NCI-H1105 treated with DMSO at 0.1 percent for 48 hours (cell line): ENCODE data around the gene RNF225.
A peak's percentile ranks its signal among the peaks of the same experiment; 100 is the strongest.
"Not testable (repeated sequence)": the region's sequence is repeated elsewhere in the genome, so short reads cannot be mapped to it uniquely, and the experiment has no call there.

Experiments
- DNase-seq: peaks from one replicate; lab custom pipeline; 2025; lab: John Stamatoyannopoulos, UW

RNF225 gene

DNA sequence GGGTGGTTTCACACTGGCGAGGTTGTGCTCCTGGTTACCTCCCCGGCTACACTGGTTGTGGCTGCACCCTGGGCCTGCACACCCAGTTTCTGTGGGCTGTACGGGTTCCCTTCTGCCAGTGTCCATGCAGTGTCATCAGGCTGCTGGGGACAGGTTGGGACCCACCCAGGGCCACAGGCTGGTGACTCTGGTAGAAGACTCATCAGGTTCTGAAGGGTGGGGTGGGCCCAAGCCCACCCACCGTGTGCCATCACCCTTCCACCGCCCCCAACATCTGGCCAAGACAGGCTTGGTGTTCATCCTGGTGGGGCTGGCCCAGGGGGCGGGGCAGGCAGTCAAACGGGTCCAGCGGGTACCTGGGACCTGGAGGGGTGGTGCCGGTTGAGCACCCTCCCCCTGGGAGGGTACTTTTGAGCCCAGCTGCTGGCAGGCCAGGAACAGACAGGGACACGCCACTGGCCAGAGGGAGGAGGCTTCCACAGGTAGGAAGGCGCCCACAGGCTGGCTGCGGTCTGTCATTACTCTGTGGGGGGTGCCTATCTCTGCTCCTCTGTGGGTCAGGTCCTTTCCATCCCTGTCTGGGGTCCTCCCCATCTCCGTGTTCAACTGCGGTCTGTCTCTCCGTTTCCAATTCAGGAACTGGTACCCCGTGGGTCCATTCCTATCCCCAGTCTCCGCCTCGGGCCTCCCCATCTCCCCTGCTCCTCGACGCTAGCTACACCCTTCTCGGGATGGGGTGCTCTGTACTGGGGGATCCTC, at the start of gene RNF225:
Gene RNF225 (plus strand): TSS at position 437 of the 759 bp plus-strand sequence. CDS start 434 bp downstream, outside the sequence.
- DNase-seq, result no peak

GRCh38 chr19:58346961-58347929, 48.2 kb upstream of the RNF225 start:
- peak; percentile 14 for DNase-seq

DNA sequence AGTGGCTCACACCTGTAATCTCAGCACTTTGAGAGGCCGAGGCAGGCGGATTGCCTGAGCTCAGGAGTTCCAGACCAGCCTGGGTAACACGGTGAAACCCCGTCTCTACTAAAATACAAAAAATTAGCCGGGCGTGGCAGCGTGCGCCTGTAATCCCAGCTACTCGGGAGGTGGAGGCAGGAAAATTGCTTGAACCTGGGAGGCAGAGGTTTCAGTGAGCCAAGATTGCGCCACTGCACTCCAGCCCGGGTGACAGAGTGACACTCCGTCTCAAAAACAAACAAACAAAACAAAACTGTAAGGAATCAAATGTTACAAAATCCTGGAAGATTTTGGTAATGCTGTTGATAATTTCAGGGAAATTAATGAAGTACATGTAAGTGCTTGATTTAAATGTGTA, 47.4 kb upstream of the RNF225 start:
- not testable (repeated sequence) for DNase-seq

DNA sequence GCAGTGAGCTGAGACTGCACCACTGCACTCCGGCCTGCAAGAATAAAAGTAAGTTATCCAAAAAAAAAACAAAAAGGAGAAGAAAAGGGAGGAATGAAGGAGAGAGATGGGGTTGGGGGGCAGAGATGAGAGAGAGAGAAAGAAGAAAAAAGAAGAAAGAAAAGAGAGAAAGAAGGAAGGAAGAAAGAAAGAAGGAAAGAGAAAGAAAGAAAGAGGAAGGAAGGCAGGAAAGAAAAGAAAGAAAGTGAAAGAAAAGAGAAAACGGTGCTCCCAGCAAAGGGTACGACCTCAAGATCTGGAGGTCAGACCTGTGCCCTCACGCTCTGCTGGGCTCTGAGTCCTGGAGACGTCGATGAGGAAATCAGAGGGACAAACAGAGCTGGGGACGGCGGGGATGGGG, 45.9 kb upstream of the RNF225 start:
- DNase-seq, result no peak

DNA sequence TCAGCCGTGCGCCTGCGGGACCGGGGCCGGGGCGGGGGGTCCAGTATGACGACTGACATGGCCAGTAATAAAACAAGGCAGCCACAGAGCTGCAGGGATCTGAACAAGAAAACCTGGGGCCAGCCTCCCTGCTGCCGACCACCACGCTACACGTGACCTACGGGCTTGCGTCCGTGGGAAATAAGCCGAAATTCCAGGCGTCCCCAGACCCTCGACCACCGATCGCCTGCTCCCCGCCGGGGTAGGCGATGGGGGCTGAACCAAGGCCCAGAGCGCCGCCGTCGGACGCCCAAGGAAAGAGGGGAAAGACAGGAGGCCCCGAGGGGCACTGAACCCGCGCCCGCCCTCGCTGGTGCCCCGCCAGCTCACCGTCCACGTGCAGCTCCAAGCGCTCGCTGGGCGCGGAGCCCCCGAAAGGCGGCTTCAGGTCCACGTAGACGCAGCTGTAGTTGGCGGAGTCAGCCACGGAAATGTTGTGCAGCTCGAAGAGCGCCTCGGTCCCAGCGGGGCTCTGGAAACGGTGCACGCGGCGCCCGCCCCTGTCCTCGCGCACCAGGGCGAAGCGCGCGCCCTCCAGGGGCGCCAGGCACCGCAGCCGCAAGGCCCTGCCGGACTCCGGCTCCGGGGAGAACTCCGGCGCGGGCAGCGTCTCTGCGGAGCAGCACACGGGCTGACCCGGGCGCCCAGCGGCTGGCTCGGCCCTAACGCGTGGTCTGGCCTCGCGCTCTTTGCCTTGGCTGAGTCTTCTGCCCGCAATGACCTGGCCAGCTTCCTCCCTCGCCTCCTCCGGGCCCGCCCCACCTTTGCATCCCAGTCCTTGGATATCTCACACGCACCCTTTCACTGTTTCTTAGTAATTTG, 45.2 kb upstream of the RNF225 start:
- peak; percentile 6 for DNase-seq

- DNase-seq, result no peak
Observed at GRCh38 chr19:58350871-58351557, 44.4 kb upstream of the RNF225 start.

DNA sequence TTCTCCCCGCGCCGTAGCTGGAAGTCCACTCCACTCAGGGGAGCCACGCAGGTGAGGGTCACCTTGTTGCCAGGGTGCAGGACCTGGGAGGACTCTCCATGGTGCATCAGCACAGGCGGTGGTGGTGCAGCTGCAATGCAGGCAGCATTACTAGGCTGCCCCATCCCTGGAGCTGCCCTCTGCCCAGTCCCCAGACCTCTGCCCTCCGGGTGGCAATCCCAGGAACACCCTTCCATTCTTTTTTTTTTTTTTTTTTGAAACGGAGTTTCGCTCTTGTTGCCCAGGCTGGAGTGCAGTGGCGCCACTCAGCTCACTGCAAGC, 43.9 kb upstream of the RNF225 start:
- no peak for DNase-seq

GRCh38 chr19:58351990-58352755, 43.3 kb upstream of the RNF225 start:
- DNase-seq, result no peak

- no peak for DNase-seq
Observed at GRCh38 chr19:58352760-58353671, 42.4 kb upstream of the RNF225 start, which contains the start of gene A1BG. TSS of gene A1BG (minus strand) at chr19:58353492. CDS start at chr19:58353437, 55 bp downstream.

- no peak for DNase-seq
Observed at GRCh38 chr19:58353717-58354477, 41.6 kb upstream of the RNF225 start.

DNA sequence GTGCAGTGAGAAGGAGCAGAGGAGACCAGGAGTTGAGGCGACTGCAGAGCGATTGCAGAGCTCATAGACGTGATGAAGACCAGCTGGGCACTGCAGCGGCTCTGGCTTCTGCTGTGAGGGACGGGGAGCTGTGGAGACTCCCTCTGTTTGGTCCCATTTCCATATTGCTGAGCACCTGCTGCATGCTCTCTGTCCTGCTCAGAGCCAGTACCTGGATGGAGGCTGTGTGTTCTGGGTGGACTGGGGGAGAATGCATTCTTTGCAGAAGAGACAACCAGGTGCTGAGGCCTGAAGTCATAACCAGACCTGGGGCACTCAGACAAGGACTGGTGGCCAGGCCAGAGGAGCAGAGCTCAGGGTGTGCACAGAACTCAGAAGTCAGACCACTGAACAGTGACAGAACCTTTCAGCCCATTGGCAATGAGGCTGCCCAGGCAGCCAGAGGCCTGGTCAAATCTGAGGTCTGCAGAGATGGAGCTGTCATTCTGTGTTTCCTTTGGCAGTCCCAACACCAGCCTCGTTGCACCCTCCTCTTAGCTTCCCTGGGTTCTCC, 40.9 kb upstream of the RNF225 start:
- DNase-seq, result no peak

- DNase-seq, result no peak
Observed at GRCh38 chr19:58355215-58355796, 40.1 kb upstream of the RNF225 start.

GRCh38 chr19:58355908-58356765, 39.3 kb upstream of the RNF225 start:
- DNase-seq, result no peak

DNA sequence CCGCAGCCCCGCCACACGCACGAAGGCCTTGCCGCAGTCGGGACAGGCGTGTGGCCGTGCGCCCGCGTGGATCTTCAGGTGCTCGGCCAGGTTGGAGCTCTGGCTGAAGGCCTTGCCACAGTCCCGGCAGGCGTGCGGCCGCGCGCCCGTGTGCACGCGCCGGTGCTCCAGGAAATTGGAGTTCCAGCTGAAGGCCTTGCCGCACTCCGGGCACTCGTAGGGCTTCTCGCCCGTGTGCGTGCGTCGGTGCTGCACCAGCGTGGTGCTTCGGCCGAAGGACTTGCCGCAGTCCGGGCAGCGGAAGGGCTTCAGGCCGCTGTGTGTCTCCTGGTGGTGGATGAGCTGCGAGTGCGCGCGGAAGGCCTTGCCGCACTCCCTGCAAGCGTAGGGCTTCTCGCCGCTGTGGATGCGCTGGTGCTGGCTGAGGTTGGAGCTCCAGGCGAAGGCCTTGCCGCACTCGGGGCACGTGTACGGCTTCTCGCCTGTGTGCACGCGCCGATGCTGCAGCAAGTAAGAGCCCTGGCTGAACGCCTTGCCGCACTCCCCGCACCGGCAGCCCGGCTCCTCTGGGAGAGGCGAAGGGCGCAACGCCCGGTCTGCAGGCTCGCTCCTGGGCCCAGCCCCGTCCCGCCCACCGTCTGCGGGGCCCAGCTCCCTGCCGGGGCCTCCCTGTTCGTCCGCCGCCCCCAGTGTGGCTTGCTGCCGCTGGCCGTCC, 38.5 kb upstream of the RNF225 start:
- no peak for DNase-seq

GRCh38 chr19:58357481-58358145, 37.8 kb upstream of the RNF225 start:
- DNase-seq, result no peak

GRCh38 chr19:58361900-58362271, 33.6 kb upstream of the RNF225 start:
- peak; percentile 30 for DNase-seq
